Skeletal muscle satellite cell (primary cell): ENCODE results near the gene B4GALNT3.

Experiments
- H3K27me3 ChIP-seq: 2 replicates; pipeline ENCODE4 v1.7.0; 2013; ENCODE audit warnings: low read length; ENCODE audit not compliant: control insufficient read depth, insufficient read depth
- H3K36me3 ChIP-seq: 2 replicates; pipeline ENCODE4 v1.7.0; 2013; ENCODE audit warnings: mild to moderate bottlenecking, control low read depth, low read length; ENCODE audit not compliant: insufficient read depth
- H3K4me1 ChIP-seq: 2 replicates; pipeline ENCODE4 v1.7.0; 2013; ENCODE audit warnings: low read length; ENCODE audit not compliant: control insufficient read depth, insufficient read depth
- H3K4me2 ChIP-seq: 2 replicates; pipeline ENCODE4 v1.7.0; 2013; ENCODE audit warnings: mild to moderate bottlenecking, low read length
- H3K4me3 ChIP-seq: 2 replicates; pipeline ENCODE4 v1.7.0; 2013; ENCODE audit warnings: low read length
- H3K9ac ChIP-seq: 2 replicates; pipeline ENCODE4 v1.7.0; 2013; ENCODE audit warnings: mild to moderate bottlenecking, low read depth, low read length, moderate library complexity
- H3K9me3 ChIP-seq: replicated peaks from 2 replicates; pipeline ENCODE4 v1.7.0; 2013; ENCODE audit warnings: mild to moderate bottlenecking, control low read depth, low read length

Gene B4GALNT3

GRCh38 chr12:581746-582145 is 122.0 kb downstream of the B4GALNT3 start:
- Histone ChIP-seq H3K27me3 (no peaks in the 10 kb centered on the region), H3K9me3 (no peaks in the 10 kb centered on the region), H3K4me2 (no peak overlapping the region), H3K9ac (no peak overlapping the region), H3K4me3 (no peak overlapping the region), H3K36me3 (no peaks in the 10 kb centered on the region), H3K4me1 (no peaks in the 10 kb centered on the region)

GRCh38 chr12:583251-583869 is 123.6 kb downstream of the B4GALNT3 start:
- H3K4me3 ChIP-seq = no peak overlapping the region
- no peaks in the 10 kb centered on the region for H3K4me1 ChIP-seq
- H3K27me3 ChIP-seq = peaks cover 4% of the 10 kb centered on the region
- H3K36me3 ChIP-seq = no peaks in the 10 kb centered on the region
- no peak overlapping the region for H3K9ac ChIP-seq
- H3K9me3 ChIP-seq = no peaks in the 10 kb centered on the region
- H3K4me2 ChIP-seq = no peak overlapping the region

- no peaks in the 10 kb centered on the region for H3K4me1 ChIP-seq
- H3K9ac ChIP-seq = no peak overlapping the region
- no peak overlapping the region for H3K4me3 ChIP-seq
- H3K36me3 ChIP-seq = no peaks in the 10 kb centered on the region
- H3K27me3 ChIP-seq = peaks cover 16% of the 10 kb centered on the region
- no peak overlapping the region for H3K4me2 ChIP-seq
- H3K9me3 ChIP-seq = no peaks in the 10 kb centered on the region
Measured at GRCh38 chr12:585062-586061, 125.6 kb downstream of the B4GALNT3 start.

GRCh38 chr12:586318-587071 is 126.8 kb downstream of the B4GALNT3 start:
- no peaks in the 10 kb centered on the region for H3K36me3 ChIP-seq
- no peak overlapping the region for H3K9ac ChIP-seq
- no peak overlapping the region for H3K4me2 ChIP-seq

GRCh38 chr12:587132-588023 is 127.6 kb downstream of the B4GALNT3 start:
- H3K4me2 ChIP-seq = no peak overlapping the region
- peaks cover 32% of the 10 kb centered on the region for H3K27me3 ChIP-seq
- H3K4me1 ChIP-seq = no peaks in the 10 kb centered on the region
- no peak overlapping the region for H3K9ac ChIP-seq
- H3K9me3 ChIP-seq = no peaks in the 10 kb centered on the region
- no peak overlapping the region for H3K4me3 ChIP-seq
- H3K36me3 ChIP-seq = no peaks in the 10 kb centered on the region

More at GRCh38 chr12:586318-587071, 126.8 kb downstream of the B4GALNT3 start:
- Histone ChIP-seq H3K27me3 (peaks cover 24% of the 10 kb centered on the region), H3K4me3 (no peak overlapping the region), H3K4me1 (no peaks in the 10 kb centered on the region), H3K9me3 (no peaks in the 10 kb centered on the region)

GRCh38 chr12:588024-588322 is 128.2 kb downstream of the B4GALNT3 start:
- H3K4me3 ChIP-seq = no peak overlapping the region
- no peaks in the 10 kb centered on the region for H3K9me3 ChIP-seq
- no peak overlapping the region for H3K4me2 ChIP-seq
- H3K9ac ChIP-seq = no peak overlapping the region
- H3K36me3 ChIP-seq = no peaks in the 10 kb centered on the region
- no peaks in the 10 kb centered on the region for H3K4me1 ChIP-seq
- H3K27me3 ChIP-seq = peaks cover 36% of the 10 kb centered on the region

GRCh38 chr12:588646-589045 is 128.9 kb downstream of the B4GALNT3 start:
- Histone ChIP-seq H3K36me3 (no peaks in the 10 kb centered on the region), H3K4me1 (no peaks in the 10 kb centered on the region), H3K27me3 (peaks cover 37% of the 10 kb centered on the region), H3K9me3 (no peaks in the 10 kb centered on the region), H3K4me2 (no peak overlapping the region), H3K9ac (no peak overlapping the region), H3K4me3 (no peak overlapping the region)

- Histone ChIP-seq H3K27me3 (peaks cover 42% of the 10 kb centered on the region), H3K9me3 (no peaks in the 10 kb centered on the region), H3K4me1 (no peaks in the 10 kb centered on the region), H3K4me2 (no peak overlapping the region), H3K9ac (no peak overlapping the region), H3K4me3 (no peak overlapping the region), H3K36me3 (no peaks in the 10 kb centered on the region)
Measured at GRCh38 chr12:590206-590750, 130.5 kb downstream of the B4GALNT3 start.

- no peak overlapping the region for H3K9ac ChIP-seq
- H3K4me1 ChIP-seq = no peaks in the 10 kb centered on the region
- H3K27me3 ChIP-seq = peaks cover 42% of the 10 kb centered on the region
- H3K36me3 ChIP-seq = no peaks in the 10 kb centered on the region
- no peak overlapping the region for H3K4me2 ChIP-seq
- no peak overlapping the region for H3K4me3 ChIP-seq
- H3K9me3 ChIP-seq = no peaks in the 10 kb centered on the region
Measured at GRCh38 chr12:591167-592023, 131.7 kb downstream of the B4GALNT3 start.

- no peak overlapping the region for H3K9ac ChIP-seq
- H3K27me3 ChIP-seq = peaks cover 42% of the 10 kb centered on the region
- H3K4me1 ChIP-seq = no peaks in the 10 kb centered on the region
- no peaks in the 10 kb centered on the region for H3K36me3 ChIP-seq
- H3K4me2 ChIP-seq = no peak overlapping the region
- H3K4me3 ChIP-seq = no peak overlapping the region
- H3K9me3 ChIP-seq = no peaks in the 10 kb centered on the region
Measured at GRCh38 chr12:592024-592505, 132.3 kb downstream of the B4GALNT3 start.
